GM23338 (cell line): Measurements from ENCODE around the gene PTPRN2. TPM values are rescaled to one million over a fixed set of nuclear protein-coding genes. Genes with fewer than 3 reads are reported as not detected.

Experiments used
- ATAC-seq: fragments of 200-7000 bp; cut with Tn5 transposase; 3 replicates; pipeline ENCODE4 v1.9.1; 2020
- DNase-seq: peaks from one replicate; pipeline ENCODE4 v3.0.0-alpha.2; 2015; ENCODE audit warnings: low spot score
- H2AFZ ChIP-seq: fragments of 200-600 bp; sonication (generic); 2 replicates; pipeline ENCODE4 v1.8.0; 2016; ENCODE audit warnings: antibody characterized with exemption, mild to moderate bottlenecking, moderate library complexity
- H3F3A ChIP-seq: fragments of 200-600 bp; sonication (generic); replicated peaks from 2 replicates; pipeline ENCODE4 v1.8.0; 2017; ENCODE audit warnings: antibody characterized with exemption, mixed run types, low read depth
- H3K27ac ChIP-seq: fragments of 200-600 bp; sonication (generic); 2 replicates; pipeline ENCODE4 v1.6.1; 2016; ENCODE audit warnings: low read depth
- H3K27me3 ChIP-seq: fragments of 200-600 bp; sonication (generic); 2 replicates; pipeline ENCODE4 v1.8.0; 2016; ENCODE audit warnings: mild to moderate bottlenecking, mixed run types, moderate library complexity; ENCODE audit not compliant: insufficient read depth
- H3K36me3 ChIP-seq: fragments of 200-600 bp; sonication (generic); 2 replicates; pipeline ENCODE4 v1.8.0; 2016; ENCODE audit warnings: mild to moderate bottlenecking; ENCODE audit not compliant: insufficient read depth
- H3K4me1 ChIP-seq: fragments of 200-600 bp; sonication (generic); 2 replicates; pipeline ENCODE4 v1.8.0; 2016; ENCODE audit warnings: mild to moderate bottlenecking, moderate library complexity; ENCODE audit not compliant: insufficient read depth
- H3K4me2 ChIP-seq: fragments of 200-600 bp; sonication (generic); 2 replicates; pipeline ENCODE4 v1.7.1; 2017; ENCODE audit warnings: mixed run types
- H3K4me3 ChIP-seq: fragments of 200-600 bp; sonication (generic); 2 replicates; pipeline ENCODE4 v1.6.1; 2016; ENCODE audit warnings: mixed run types
- H3K79me2 ChIP-seq: fragments of 200-600 bp; sonication (generic); replicated peaks from 2 replicates; pipeline ENCODE4 v1.8.0; 2017; ENCODE audit warnings: mild to moderate bottlenecking; ENCODE audit not compliant: insufficient read depth
- H3K9me2 ChIP-seq: fragments of 200-600 bp; sonication (generic); 2 replicates; pipeline ENCODE4 v1.8.0; 2017; ENCODE audit not compliant: insufficient read depth
- H4K20me1 ChIP-seq: fragments of 200-600 bp; sonication (generic); replicated peaks from 2 replicates; pipeline ENCODE4 v1.8.0; 2017; ENCODE audit warnings: mild to moderate bottlenecking; ENCODE audit not compliant: insufficient read depth
- H3K27ac Mint-ChIP-seq: 2 replicates; pipeline ENCODE4 v1.8.0; 2020; ENCODE audit warnings: inconsistent platforms, mild to moderate bottlenecking, moderate library complexity, mixed read lengths
- H3K27me3 Mint-ChIP-seq: 3 replicates; pipeline ENCODE4 v1.8.0; 2022; ENCODE audit warnings: low read depth, mild to moderate bottlenecking, moderate library complexity, mixed read lengths, inconsistent platforms; ENCODE audit not compliant: insufficient read depth, poor library complexity
- H3K36me3 Mint-ChIP-seq: 3 replicates; pipeline ENCODE4 v1.8.0; 2021; ENCODE audit warnings: low read depth, mild to moderate bottlenecking, inconsistent platforms, moderate library complexity, mixed read lengths
- H3K4me1 Mint-ChIP-seq: 3 replicates; pipeline ENCODE4 v1.8.0; 2020; ENCODE audit warnings: mild to moderate bottlenecking, inconsistent platforms, mixed read lengths
- H3K4me3 Mint-ChIP-seq: 3 replicates; pipeline ENCODE4 v1.8.0; 2021; ENCODE audit warnings: moderate library complexity, mild to moderate bottlenecking, inconsistent platforms, mixed read lengths
- H3K9me3 Mint-ChIP-seq: 3 replicates; pipeline ENCODE4 v1.8.0; 2020; ENCODE audit warnings: moderate library complexity, mild to moderate bottlenecking, inconsistent platforms, mixed read lengths
- CREB1 ChIP-seq: fragments of 250-450 bp; sonication (Bioruptor Pico); IDR thresholded peaks from 2 replicates; pipeline ENCODE4 v1.5.0; 2020; ENCODE audit warnings: low read depth, mild to moderate bottlenecking, moderate library complexity
- EZH2phosphoT487 ChIP-seq: fragments of 200-600 bp; sonication (generic); IDR thresholded peaks from one replicate; pipeline ENCODE4 v1.8.1; 2018; ENCODE audit warnings: antibody characterized with exemption; ENCODE audit not compliant: unreplicated experiment
- JUNB ChIP-seq: IDR thresholded peaks from one replicate; pipeline ENCODE4 v1.6.1; 2016; ENCODE audit warnings: antibody characterized with exemption; ENCODE audit not compliant: unreplicated experiment
- NANOG ChIP-seq: IDR thresholded peaks from 2 replicates; pipeline ENCODE4 v1.6.1; 2016; ENCODE audit warnings: antibody characterized with exemption, borderline replicate concordance
- POLR2AphosphoS5 ChIP-seq: IDR thresholded peaks from 2 replicates; pipeline ENCODE4 v1.6.1; 2016; ENCODE audit warnings: antibody characterized with exemption, low read depth
- ZNF114 ChIP-seq: fragments of 250-450 bp; sonication (Bioruptor Pico); IDR thresholded peaks from 2 replicates; pipeline ENCODE4 v1.5.0; 2020; ENCODE audit warnings: mild to moderate bottlenecking, moderate library complexity
- ZNF331 ChIP-seq: fragments of 250-450 bp; sonication (Bioruptor Pico); IDR thresholded peaks from 2 replicates; pipeline ENCODE4 v1.5.0; 2020; ENCODE audit warnings: low read depth, mild to moderate bottlenecking, moderate library complexity
- ZNF462 ChIP-seq: fragments of 250-450 bp; sonication (Bioruptor Pico); IDR thresholded peaks from 2 replicates; pipeline ENCODE4 v1.5.0; 2020; ENCODE audit warnings: mild to moderate bottlenecking, moderate library complexity
- polyA plus RNA-seq: library from polyadenylated mRNA; unstranded; fragments of >200 nt; fragmentation: Nextera tagmentation; extraction: Ambion mirVana; gene quantifications from 2 replicates; pipeline ENCODE4 v1.2.1, GENCODE V29; 2016
- total RNA-seq: library from RNA; depleted of rRNA; stranded (reverse); fragments of >200 nt; shearing (Covaris generic); gene quantifications from 2 replicates; pipeline ENCODE4 v1.2.3, GENCODE V29; 2014

Gene PTPRN2
- total and polyA plus RNA-seq, 2 experiments from 2014 or later: 0.87 to 4.0 TPM

DNA sequence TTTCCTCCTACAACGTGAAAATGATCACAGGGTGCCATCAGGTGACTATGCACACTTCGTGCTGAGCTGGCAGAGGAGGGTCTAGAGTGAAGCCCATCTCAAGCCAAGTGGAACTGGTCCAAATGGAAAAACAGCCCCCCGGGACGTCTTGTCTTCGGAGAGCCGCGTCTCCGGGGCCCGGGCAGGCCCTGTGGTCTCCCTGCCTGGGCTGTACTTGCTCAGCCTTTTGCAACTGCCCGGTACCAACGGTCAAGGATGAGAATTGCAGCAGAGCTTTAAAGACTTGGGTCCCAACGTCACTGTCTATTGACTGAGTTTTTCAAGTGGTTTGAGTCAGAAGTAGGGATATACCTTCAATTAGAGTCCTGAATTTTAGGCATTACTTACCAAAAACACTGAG, 315.5 kb downstream of the PTPRN2 start:
- H3K27me3 Mint-ChIP-seq: peaks cover 9% of the 10 kb centered on the region
- Histone ChIP-seq H3K36me3 (0 out of 2 replicates have a peak, but pooled peaks cover 4% of the 10 kb centered on the region), H2AFZ (no peak overlapping the region), H3K27me3 (no peaks in the 10 kb centered on the region), H3K4me2 (no peak overlapping the region), H4K20me1 (no peaks in the 10 kb centered on the region), H3K4me3 (no peak overlapping the region), H3K79me2 (no peaks in the 10 kb centered on the region), H3K9me2 (no peaks in the 10 kb centered on the region), H3F3A (no peaks in the 10 kb centered on the region), H3K4me1 (no peaks in the 10 kb centered on the region), H3K27ac (no peak overlapping the region)
- TF ChIP-seq JUNB (no peak), ZNF462 (no peak), POLR2AphosphoS5 (no peak), NANOG (no peak), ZNF114 (CRISPR knock-in tag) (no peak), ZNF331 (CRISPR knock-in tag) (no peak), CREB1 (no peak), EZH2phosphoT487 (no peak)
- peaks cover 95% of the 10 kb centered on the region for H3K9me3 Mint-ChIP-seq
- H3K27ac Mint-ChIP-seq: no peak overlapping the region
- H3K4me1 Mint-ChIP-seq: no peaks in the 10 kb centered on the region
- peaks cover 48% of the 10 kb centered on the region for H3K36me3 Mint-ChIP-seq
- DNase-seq (no peak), ATAC-seq (no peak)
- H3K4me3 Mint-ChIP-seq: no peak overlapping the region

- Mint-ChIP-seq H3K27me3 (peaks cover 9% of the 10 kb centered on the region), H3K9me3 (peaks cover 95% of the 10 kb centered on the region), H3K36me3 (peaks cover 49% of the 10 kb centered on the region), H3K4me1 (no peaks in the 10 kb centered on the region), H3K4me3 (no peak overlapping the region), H3K27ac (no peak overlapping the region)
- H3K4me2 ChIP-seq: no peak overlapping the region
- no peaks in the 10 kb centered on the region for H3K4me1 ChIP-seq
- H2AFZ ChIP-seq: no peak overlapping the region
- no peaks in the 10 kb centered on the region for H4K20me1 ChIP-seq
- no peaks in the 10 kb centered on the region for H3F3A ChIP-seq
- no peak overlapping the region for H3K4me3 ChIP-seq
- no peak overlapping the region for H3K27ac ChIP-seq
- H3K79me2 ChIP-seq: no peaks in the 10 kb centered on the region
- no peak for ATAC-seq
- H3K36me3 ChIP-seq: 0 out of 2 replicates have a peak, but pooled peaks cover 4% of the 10 kb centered on the region
- no peaks in the 10 kb centered on the region for H3K9me2 ChIP-seq
- no peaks in the 10 kb centered on the region for H3K27me3 ChIP-seq
- DNase-seq: no peak
- TF ChIP-seq ZNF462 (no peak), POLR2AphosphoS5 (no peak), ZNF331 (CRISPR knock-in tag) (no peak)
Measured at GRCh38 chr7:158271646-158272045, 316.0 kb downstream of the PTPRN2 start.
